Activated CD8-positive, alpha-beta T cell treated with anti-CD3 and anti-CD28 coated beads for 36 hours (primary cell): ENCODE results near the gene FCRLB. TPM values are rescaled to one million over a fixed set of nuclear protein-coding genes. Genes with fewer than 3 reads are reported as not detected.
"Not testable (repeated sequence)": the region's sequence is repeated elsewhere in the genome, so short reads cannot be mapped to it uniquely, and the experiment has no call there.

Experiments
- ATAC-seq: fragments of 200-7000 bp; cut with Tn5 transposase; one replicate; pipeline ENCODE4 v1.10.0; 2021; ENCODE audit warnings: mild to moderate bottlenecking, moderate library complexity
- CTCF ChIA-PET: fragments of 350-600 bp; sonication (Branson Sonifier 250); formaldehyde crosslinking; loops from one replicate; lab custom pipeline; 2021; ENCODE audit warnings: antibody characterized with exemption; lab: Charles Lee
- POLR2A ChIA-PET: fragments of 350-600 bp; sonication (Branson Sonifier 250); formaldehyde crosslinking; loops from one replicate; lab custom pipeline; 2021; ENCODE audit warnings: antibody characterized with exemption; lab: Charles Lee
- DNase-seq: peaks from one replicate; pipeline ENCODE4 v3.0.0-alpha.2; 2020
- H3K27ac Mint-ChIP-seq: one replicate; pipeline ENCODE4 v1.8.0; 2021; ENCODE audit warnings: mild to moderate bottlenecking, mixed read lengths
- H3K27me3 Mint-ChIP-seq: one replicate; pipeline ENCODE4 v1.8.0; 2021; ENCODE audit warnings: mixed read lengths
- H3K36me3 Mint-ChIP-seq: one replicate; pipeline ENCODE4 v1.8.0; 2021; ENCODE audit warnings: low read depth, mixed read lengths
- H3K4me1 Mint-ChIP-seq: one replicate; pipeline ENCODE4 v1.8.0; 2021; ENCODE audit warnings: low read depth, mixed read lengths
- H3K4me3 Mint-ChIP-seq: one replicate; pipeline ENCODE4 v1.8.0; 2021; ENCODE audit warnings: mild to moderate bottlenecking, moderate library complexity, mixed read lengths
- H3K9me3 Mint-ChIP-seq: one replicate; pipeline ENCODE4 v1.8.0; 2021; ENCODE audit warnings: mixed read lengths
- CTCF ChIP-seq: fragments of 200-600 bp; IDR thresholded peaks from one replicate; pipeline ENCODE4 v1.8.0; 2022; ENCODE audit warnings: antibody characterized with exemption, mild to moderate bottlenecking
- intact Hi-C: fragments of 100-400 bp; cut with micrococcal nuclease; formaldehyde crosslinking; loops from one replicate; pipeline ENCODE4 v1.10.0; 2022
- total RNA-seq, 2 experiments: library from RNA; stranded (reverse); gene quantifications; one replicate each; pipeline ENCODE4 v1.2.3, GENCODE V29; 2021

FCRLB gene
- total RNA-seq, 2 experiments from 2014 or later, result 0.49 to 0.68 TPM

GRCh38 chr1:161768461-161768860 lies 47.1 kb downstream of the FCRLB start:
- Mint-ChIP-seq H3K9me3 (no peaks in the 10 kb centered on the region), H3K27ac (peak overlapping the region; percentile 36), H3K36me3 (peaks cover 7% of the 10 kb centered on the region), H3K27me3 (no peaks in the 10 kb centered on the region), H3K4me3 (peak overlapping the region; percentile 97), H3K4me1 (peaks cover 37% of the 10 kb centered on the region)
- ATAC-seq (no peak), DNase-seq (no peak)
- CTCF ChIA-PET, result interaction anchor here (1.0 kb wide), 1 partner anchor 269 kb away, joined by 3 read pairs; no protein-coding TSS in a partner anchor
- POLR2A ChIA-PET, result no interaction called here
- TF ChIP-seq CTCF, result no peak
- intact Hi-C loops, result no loop called here

GRCh38 chr1:161768986-161769672 lies 47.8 kb downstream of the FCRLB start:
- peaks cover 39% of the 10 kb centered on the region for H3K4me1 Mint-ChIP-seq
- no peak for TF ChIP-seq CTCF
- DNase-seq, result no peak
- POLR2A ChIA-PET, result interaction anchor here (0.9 kb wide), 1 partner anchor 255 kb away, joined by 3 read pairs; no protein-coding TSS in a partner anchor
- no peaks in the 10 kb centered on the region for H3K9me3 Mint-ChIP-seq
- no peak overlapping the region for H3K27ac Mint-ChIP-seq
- H3K4me3 Mint-ChIP-seq, result no peak overlapping the region
- intact Hi-C loops, result no loop called here
- peaks cover 7% of the 10 kb centered on the region for H3K36me3 Mint-ChIP-seq
- no peak for ATAC-seq
- H3K27me3 Mint-ChIP-seq, result no peaks in the 10 kb centered on the region
- CTCF ChIA-PET, result interaction anchor here (0.8 to 1.0 kb wide), 2 partner anchors 28 to 268 kb away, joined by 3 read pairs; no protein-coding TSS in a partner anchor

GRCh38 chr1:161769673-161770045 lies 48.3 kb downstream of the FCRLB start:
- POLR2A ChIA-PET, result interaction anchor here (0.9 kb wide), 1 partner anchor 255 kb away, joined by 3 read pairs; no protein-coding TSS in a partner anchor
- H3K36me3 Mint-ChIP-seq, ATAC-seq, intact Hi-C loops, H3K4me3 Mint-ChIP-seq, H3K27me3 Mint-ChIP-seq, H3K9me3 Mint-ChIP-seq, DNase-seq, H3K27ac Mint-ChIP-seq: not testable (repeated sequence)
- CTCF ChIA-PET, result interaction anchor here (0.8 to 1.0 kb wide), 4 partner anchors 8 to 267 kb away, joined by 3 to 4 read pairs (median 3); no protein-coding TSS in a partner anchor
- H3K4me1 Mint-ChIP-seq, result peaks cover 40% of the 10 kb centered on the region

- peaks cover 35% of the 10 kb centered on the region for H3K4me1 Mint-ChIP-seq
- no peak for ATAC-seq
- intact Hi-C loops, result no loop called here
- H3K27me3 Mint-ChIP-seq, result no peaks in the 10 kb centered on the region
- DNase-seq, result no peak
- H3K36me3 Mint-ChIP-seq, result peaks cover 7% of the 10 kb centered on the region
- H3K9me3 Mint-ChIP-seq, result no peaks in the 10 kb centered on the region
- CTCF ChIA-PET, result interaction anchor here (1.0 kb wide), 2 partner anchors 9 to 267 kb away, joined by 3 to 4 read pairs; no protein-coding TSS in a partner anchor
- peak overlapping the region; percentile 41 for H3K27ac Mint-ChIP-seq
- POLR2A ChIA-PET, result interaction anchor here (0.9 kb wide), 1 partner anchor 254 kb away, joined by 3 read pairs; no protein-coding TSS in a partner anchor
- no peak overlapping the region for H3K4me3 Mint-ChIP-seq
- no peak for TF ChIP-seq CTCF
Measured at GRCh38 chr1:161770250-161770649, 48.9 kb downstream of the FCRLB start.

- peaks cover 7% of the 10 kb centered on the region for H3K36me3 Mint-ChIP-seq
- ChIA-PET POLR2A (no interaction called here), CTCF (interaction anchor here (2.0 to 2.3 kb wide), 3 partner anchors 8 to 266 kb away, joined by 5 to 12 read pairs (median 11); no protein-coding TSS in a partner anchor)
- peak; percentile 37 for ATAC-seq
- no peaks in the 10 kb centered on the region for H3K27me3 Mint-ChIP-seq
- no peak for TF ChIP-seq CTCF
- H3K27ac Mint-ChIP-seq, result no peak overlapping the region
- no peaks in the 10 kb centered on the region for H3K9me3 Mint-ChIP-seq
- H3K4me1 Mint-ChIP-seq, result peaks cover 34% of the 10 kb centered on the region
- no peak overlapping the region for H3K4me3 Mint-ChIP-seq
- DNase-seq, result no peak
- intact Hi-C loops, result no loop called here
Measured at GRCh38 chr1:161771161-161771560, 49.8 kb downstream of the FCRLB start.
